Frontal cortex (tissue), 4 donors: Measurements from ENCODE around the gene DUOX2. TPM values are rescaled to one million over a fixed set of nuclear protein-coding genes. Genes with fewer than 3 reads are reported as not detected.
"Not testable (repeated sequence)": the region's sequence is repeated elsewhere in the genome, so short reads cannot be mapped to it uniquely, and the experiment has no call there.

Experiments
- DNase-seq, 2 donors: peaks; one replicate each; pipeline ENCODE4 v3.0.0; 2012; ENCODE audit warnings: low spot score in 2 of 2
- FAIRE-seq: peaks from 2 replicates; lab custom pipeline; 2012; peaks lifted over from hg19 to GRCh38; lab: Jason Lieb, UNC
- total RNA-seq: library from RNA; depleted of rRNA; stranded (reverse); fragments of >200 nt; gene quantifications from one replicate; pipeline ENCODE4 v1.2.3, GENCODE V29; 2014
- donor health status: control.
- donor health status: control.
- donor health status: control.

Gene DUOX2
- total RNA-seq, 1 donor from 2014 or later, result not detected

DNA sequence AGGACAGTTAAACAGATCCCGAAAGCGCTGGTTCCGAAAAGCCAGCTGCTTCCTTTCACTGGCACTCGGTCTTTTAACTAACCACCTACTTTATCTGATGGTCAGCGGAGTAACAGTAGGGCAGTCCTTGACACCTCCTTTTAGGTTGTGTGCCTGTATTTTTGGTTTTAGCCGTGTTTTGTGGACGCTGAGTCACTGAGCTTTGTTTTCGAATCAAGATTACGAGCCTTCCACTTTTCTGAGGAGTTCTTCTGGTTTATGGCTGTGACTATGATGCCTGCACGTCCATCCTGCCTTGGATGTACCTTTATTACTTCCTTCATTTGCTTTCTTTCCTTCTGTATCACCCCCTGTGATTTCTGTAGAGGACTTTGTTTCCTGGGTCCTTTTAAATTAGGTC, 31.6 kb downstream of the DUOX2 start:
- not testable (repeated sequence) for DNase-seq, FAIRE-seq

DNA sequence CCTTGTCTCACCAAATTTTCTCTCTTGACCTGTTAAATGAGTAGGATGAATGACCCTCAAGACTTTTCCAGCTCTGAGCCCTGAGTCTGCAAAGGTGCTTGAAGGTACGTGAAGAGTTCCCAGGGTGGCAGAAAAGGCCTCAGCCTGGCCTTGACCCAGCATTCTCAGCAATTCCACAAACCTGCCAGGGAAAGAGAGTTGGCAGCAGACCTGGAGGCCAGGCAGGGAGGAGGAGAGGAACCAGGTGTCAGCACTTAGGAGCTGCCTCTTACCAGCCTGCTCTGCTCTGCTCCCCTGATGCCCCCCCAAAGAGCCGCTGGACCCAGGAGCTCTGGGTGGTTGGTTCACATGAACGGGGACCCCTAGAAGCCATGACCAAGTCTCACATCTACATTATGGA, 33.4 kb downstream of the DUOX2 start:
- DNase-seq, FAIRE-seq: not testable (repeated sequence)

DNA sequence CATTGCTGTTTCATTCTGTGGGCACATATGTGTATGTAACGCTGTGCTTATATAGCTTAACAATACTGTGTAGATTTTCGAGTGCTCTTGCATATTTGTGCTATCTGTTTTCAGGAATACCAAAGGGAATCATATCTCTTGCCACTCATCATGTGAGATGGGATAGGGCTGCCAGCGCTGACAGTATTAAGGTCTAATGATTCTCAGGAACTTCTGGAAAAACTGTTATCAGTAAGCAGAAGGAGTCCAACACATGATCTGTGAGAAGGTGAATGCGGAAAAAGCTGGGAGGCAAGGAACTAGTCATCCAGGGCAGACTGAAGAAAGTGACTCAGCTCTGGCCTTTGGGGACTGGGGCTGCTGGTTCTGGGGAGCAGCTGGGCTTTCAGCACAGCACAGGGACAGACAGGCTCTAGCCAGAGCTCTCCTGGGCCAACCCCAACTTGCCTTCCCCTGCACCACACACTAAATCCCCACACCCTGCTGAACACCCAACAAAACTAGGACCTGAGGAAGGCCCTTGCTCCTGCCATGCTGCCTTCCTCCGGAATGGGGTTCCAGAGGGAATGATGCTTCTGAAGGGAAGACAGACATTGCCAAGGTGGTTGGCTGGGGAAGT, 34.2 kb downstream of the DUOX2 start:
- DNase-seq, FAIRE-seq: not testable (repeated sequence)

DNA sequence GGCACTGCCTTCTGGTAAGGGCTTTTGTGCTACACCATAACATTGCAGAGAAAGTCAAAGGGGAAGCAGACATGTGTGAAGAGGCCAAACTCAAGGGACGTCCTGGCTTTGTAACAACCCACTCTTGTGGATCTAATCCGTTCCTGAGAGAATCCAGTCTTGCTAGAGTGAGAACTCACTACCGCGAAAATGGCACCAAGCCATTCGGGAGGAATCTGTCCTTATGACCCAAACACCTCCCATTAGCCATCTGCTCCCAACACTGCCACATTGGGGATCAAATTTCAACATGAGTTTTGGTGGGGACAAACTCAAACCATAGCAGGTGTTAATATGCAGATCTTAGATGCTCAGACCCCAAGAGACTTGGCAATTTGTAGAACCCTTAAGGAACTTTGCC, 34.8 kb downstream of the DUOX2 start:
- not testable (repeated sequence) for FAIRE-seq, DNase-seq

DNA sequence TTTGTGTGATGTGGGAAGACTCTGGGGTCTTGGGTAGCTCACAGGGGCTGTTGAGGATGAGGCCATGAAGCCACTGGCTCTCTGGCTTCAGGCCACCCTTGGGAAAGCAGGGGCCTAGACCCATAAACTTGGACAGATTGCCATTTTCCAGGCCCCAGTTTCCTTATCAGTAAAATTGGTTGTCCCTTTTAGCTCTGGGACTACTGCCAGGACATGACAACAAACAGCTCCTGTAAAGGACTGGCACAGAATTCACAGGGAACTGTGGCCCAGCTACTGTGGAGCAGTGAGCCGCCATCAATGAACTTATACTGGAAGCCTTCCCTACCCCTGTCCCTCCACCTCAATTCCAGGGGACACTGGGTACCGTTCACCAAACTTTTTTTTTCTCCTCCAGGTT, 36.6 kb downstream of the DUOX2 start:
- not testable (repeated sequence) for FAIRE-seq, DNase-seq

DNA sequence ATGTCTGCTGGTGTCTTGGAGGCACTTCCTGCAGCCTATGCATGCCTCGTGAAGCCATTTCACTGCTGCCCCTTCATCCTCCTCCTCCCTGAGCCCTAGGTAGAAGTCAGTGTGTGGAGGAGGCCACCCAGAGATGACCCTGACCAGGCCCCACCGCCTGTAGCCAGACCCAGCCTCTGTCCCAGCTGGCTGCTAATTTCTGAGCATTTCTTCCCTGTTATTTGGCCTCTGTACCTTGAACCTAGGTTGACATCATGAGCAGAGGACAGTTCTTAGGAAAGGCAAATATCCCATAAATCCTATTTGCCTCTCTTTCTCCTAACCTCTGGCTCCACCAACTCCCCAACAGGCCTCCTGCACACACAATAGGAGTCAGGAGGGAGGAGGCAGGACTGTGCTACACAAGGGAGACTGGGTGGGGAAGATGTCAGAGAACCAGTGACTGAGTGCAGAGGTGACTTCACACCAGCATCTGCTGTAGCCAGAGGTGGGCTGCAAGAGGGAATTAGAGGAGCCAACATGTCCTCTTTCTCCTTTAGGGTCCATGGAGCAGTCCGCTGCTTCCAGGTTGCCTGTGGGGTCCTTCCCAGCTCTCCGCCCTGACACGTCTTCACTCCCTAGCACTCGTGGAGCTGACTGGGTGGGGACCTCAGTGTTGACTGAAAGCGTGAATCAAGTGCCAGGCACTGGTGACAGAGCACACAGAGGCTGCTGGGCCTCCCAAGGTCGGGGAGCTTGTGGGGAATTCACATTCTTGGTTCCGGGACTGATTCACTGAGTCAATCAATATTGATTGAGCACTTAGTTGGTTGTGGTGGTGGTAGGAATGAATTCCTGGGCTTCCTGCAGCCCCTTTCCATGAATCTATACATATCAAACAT, 38.3 kb downstream of the DUOX2 start:
- FAIRE-seq, DNase-seq: not testable (repeated sequence)

DNA sequence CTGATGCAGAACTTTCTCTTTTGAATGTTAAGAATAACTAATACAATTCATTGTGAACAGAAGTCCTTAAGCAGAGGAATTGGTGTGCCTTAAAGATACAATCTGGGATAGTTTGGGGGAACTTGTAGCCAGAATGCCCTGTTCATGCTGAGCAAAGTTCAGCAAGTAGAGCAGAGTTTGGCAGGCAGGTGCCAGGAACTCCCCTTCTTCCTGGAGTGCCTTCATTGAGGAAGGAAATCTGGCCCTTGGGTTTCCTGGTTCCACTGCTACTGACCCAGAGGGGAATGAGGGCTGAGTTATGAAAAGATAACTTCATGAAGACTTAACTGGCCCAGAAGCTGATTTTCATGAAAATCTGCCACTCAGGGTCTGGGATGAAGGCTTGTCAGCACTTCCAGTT, 40.4 kb downstream of the DUOX2 start:
- not testable (repeated sequence) for FAIRE-seq, DNase-seq

DNA sequence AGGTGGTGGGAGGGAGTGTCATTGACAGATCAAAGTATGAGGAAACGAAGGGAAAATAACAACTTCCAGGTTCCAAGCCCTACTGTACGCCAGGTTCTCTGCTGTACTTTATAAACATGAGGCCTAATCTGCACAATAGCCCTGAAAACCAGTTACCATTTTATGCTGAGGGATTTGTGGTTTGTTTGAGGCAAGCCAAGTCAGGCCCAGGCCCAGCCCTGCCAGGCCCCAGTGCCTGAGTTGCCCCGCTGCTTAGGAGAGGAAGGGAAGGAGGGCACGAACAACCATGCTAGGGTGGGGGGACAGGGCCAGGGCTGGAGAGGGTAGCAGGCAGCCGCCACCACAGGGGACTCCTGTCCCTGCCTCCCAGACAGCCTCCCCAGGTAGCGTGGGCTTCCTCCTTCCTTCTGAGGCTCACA, 44.0 kb downstream of the DUOX2 start:
- DNase-seq, FAIRE-seq: not testable (repeated sequence)

DNA sequence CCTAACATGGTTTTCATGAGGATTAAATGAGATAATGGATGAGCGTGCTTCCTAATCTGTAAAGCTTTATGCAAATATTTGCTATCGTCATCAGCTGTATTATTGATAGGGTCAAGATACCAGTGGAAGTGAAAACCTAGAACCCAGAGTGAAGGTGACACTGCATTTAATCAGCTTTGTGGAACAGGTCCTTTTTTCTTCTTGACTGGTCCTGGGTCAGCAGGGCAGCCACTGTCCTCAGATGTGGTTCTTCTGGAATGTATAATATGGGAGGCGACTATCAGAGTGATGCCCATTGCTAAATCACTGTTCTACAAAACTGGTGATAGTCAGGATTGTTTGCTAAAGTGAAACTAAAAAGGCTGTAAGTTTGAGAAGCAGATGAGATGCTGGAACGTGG, 49.6 kb downstream of the DUOX2 start:
- DNase-seq (no peak), FAIRE-seq (no peak)

DNA sequence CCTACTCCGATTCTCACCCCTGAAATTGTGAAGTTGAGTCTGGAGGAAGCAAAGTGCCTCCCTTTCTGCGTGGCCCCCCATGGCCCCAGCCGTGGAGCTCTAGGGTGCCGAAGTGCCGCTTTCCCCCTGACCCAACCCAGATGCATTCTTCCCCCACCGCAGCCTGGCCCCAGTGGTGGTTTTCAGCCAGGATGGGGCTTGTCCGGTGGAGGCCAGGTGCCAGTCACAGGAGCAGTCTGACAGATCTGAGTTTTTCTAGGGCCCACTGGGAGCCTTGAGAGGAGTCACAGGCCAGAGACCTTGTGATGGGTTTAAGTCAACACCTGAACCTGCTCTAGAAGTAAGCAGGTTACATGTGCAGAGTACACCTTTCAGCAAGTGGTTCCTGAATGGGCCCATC, 51.7 kb downstream of the DUOX2 start:
- DNase-seq, FAIRE-seq: not testable (repeated sequence)

DNA sequence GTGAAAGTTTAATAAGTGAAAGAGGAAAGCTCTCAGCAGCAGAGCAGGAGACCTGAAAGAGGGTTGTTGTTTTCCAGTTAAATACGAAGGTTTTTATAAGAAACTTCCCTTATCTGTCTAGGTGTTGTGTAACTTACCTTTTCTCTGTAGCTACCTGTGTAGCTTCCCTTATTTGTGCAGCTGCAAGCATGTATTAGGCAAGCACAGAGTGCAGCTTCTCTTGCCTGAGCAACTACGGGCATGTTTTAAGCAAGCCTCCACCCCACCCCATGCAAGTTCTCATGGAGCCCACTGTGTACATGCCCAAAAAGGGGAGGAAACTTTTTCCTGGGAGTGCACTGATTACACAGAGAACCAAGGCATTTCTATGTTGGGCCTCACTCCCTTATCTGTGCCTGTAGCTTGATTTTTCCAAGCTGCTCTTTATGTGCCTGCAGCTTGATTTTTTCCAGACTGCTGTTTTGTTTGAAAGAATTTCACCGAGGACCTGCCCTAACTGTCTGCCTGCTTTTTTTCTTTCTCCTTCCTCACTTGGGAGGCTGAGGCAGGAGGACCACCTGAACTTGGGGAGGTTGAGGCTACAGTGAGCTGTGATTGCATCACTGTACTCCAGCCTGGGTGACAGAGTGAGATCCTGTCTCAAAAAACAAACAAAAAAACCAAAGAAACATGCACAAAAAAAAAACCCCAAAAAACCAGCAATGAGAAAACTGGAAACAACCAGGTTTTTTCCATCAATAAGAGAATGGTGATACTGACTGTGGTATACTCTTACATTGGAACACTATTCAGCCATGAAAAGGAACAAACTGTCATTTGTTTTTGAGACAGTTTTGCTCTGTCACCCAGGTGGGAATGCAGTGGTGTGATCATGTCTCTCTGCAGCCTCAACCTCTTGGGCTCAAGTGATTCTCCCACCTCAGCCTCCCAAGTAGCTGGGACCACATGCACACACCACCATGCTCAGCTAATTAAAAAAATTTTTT, 55.0 kb downstream of the DUOX2 start:
- DNase-seq, FAIRE-seq: not testable (repeated sequence)

DNA sequence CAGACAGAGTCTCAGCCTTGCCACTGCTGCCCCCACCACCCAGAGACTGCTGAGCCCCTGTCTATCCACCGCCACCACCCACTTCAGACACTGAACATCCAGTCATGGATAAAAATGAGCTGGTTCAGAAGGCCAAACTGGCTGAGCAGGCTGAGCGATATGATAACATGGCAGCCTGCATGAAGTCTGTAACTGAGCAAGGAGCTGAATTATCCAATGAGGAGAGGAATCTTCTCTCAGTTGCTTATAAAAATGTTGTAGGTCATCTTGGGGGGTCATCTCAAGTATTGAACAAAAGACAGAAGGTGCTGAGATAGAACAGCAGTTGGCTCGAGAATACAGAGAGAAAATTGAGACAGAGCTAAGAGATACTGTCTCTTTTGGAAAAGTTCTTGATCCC, 61.3 kb downstream of the DUOX2 start:
- FAIRE-seq, DNase-seq: not testable (repeated sequence)

DNA sequence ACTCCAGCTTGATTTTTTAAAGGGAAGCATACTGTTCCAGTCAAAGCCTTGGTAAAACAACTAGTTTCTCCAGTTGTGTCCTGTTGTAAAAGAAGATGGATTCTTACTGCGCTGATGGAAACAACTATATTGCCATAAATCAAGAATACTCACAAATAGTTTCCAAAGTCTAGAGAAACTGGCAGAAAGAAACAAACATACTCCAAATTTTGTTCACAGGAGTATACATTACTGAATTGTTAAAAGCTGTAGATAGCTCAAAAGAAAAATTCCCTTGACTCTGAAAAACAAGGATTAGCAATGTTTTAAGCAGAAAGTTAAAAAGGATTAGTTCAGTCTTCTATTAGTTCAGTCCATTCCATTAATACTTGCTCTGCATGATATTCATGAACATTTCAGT, 63.4 kb downstream of the DUOX2 start:
- DNase-seq (no peak), FAIRE-seq (no peak)

DNA sequence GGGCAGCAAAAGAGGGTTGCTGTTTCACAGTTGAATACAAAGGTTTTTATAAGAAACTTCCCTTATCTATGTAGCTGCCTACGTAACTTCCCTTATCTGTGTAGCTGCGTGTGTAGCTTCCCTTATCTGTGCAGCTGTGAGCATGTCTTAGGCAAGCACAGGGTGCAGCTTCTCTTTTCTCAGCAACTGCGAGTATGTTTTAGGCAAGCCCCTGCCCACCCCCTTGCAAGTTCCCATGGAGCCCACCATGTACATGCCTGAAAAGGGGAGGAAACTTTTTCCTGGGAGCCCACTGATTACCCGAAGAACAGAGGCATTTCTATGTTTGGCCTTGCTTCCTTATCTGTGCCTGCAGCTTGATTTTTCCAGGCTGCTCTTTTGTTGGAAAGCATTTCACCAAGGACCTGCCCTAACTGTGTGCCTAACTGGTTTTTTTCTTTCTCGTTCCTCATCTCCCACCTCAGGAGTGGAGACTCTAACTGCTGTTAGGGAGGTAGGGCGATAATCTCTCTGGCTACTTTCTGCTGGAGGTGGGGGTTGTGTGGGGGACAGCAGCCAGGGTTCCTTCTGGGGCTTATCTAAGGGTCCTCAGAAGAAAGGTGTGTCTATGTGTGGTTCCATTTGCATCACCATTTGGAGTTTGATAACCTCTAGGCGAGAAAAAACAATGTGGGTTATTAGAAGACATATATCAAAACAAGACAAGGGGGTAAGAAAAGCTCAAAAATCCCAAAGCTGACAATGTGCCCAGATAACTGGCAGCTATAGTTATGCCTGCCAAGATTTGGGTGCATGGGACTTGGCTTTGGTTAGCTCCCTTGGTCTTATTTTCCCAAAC, 65.0 kb downstream of the DUOX2 start:
- DNase-seq (no peak), FAIRE-seq (no peak)

DNA sequence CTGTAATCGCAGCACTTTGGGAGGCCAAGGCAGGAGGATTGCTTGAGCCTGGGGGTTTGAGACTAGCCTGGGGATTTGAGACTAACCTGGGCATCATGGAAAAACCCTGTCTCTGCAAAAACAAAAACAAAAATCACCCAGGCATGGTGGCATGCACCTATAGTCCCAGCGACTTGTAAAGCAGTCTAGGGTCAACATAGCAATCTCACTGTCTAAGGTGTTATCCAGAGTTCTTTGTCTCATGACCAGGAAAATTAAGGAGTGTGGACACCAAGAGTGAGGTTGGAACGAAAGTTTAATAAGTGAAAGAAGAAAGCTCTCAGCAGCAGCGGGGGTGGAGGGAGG, 65.6 kb downstream of the DUOX2 start:
- FAIRE-seq, result not testable (repeated sequence)

DNA sequence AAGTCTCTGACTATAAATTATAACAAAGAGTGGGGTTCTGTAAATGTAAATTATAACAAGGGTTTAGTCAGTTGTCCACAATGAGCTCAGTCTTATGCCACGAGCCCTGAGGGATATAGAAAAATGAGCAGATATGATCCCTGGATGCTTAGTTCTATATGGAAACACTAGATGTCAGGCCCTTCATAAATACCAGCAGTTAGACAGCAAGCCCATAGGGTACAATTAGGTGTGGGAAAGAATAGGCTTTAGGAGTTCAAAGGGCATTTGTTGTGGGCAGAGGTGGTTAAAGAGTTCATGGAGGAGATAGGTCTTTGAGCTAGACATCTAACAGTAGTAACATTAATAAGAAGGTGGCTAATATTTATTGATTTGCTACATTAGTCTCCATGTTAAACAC, 69.7 kb downstream of the DUOX2 start:
- FAIRE-seq, DNase-seq: not testable (repeated sequence)

More for the DNA sequence above, 65.6 kb downstream of the DUOX2 start:
- not testable (repeated sequence) for DNase-seq

DNA sequence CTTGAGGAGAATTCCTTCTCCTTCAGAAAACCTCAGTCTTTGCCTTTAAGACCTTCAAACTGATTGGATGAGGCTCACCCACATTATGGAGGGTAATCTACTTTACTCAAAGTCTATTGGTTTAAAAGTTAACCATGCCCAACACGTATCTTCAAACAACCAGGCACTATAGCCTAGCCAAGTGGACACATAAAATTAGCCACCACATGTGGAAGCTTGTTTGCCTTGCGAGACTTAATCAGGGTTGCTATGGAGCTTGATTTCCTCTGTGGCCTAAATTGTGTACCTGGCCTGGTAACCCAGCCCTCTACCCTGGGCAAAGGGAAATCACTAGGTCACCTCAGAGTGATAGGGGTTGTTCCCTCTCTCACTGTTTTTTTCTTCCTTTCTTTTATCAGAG, 71.1 kb downstream of the DUOX2 start:
- FAIRE-seq, DNase-seq: not testable (repeated sequence)
